Thymus (tissue), 11 donors: Measurements from ENCODE around the gene ABHD12. TPM values are rescaled to one million over a fixed set of nuclear protein-coding genes. Genes with fewer than 3 reads are reported as not detected.

Experiments used
- DNase-seq, 9 donors: peaks; one replicate each; pipeline ENCODE4 v3.0.0-alpha.2; 2013; ENCODE audit warnings: low spot score in 9 of 9, low read depth in 6 of 9, missing footprints in 1 of 9
- H3K27ac ChIP-seq, 2 donors: one replicate each; pipeline ENCODE4 v1.5.1; 2013; ENCODE audit warnings: control low read depth in 1 of 2, low read depth in 1 of 2, low read length in 1 of 2, mild to moderate bottlenecking in 1 of 2, moderate library complexity in 1 of 2
- H3K27me3 ChIP-seq, 2 donors: one replicate each; pipeline ENCODE4 v1.5.1; 2013; ENCODE audit warnings: low read length in 1 of 2; ENCODE audit not compliant: control insufficient read depth in 2 of 2, insufficient read depth in 1 of 2
- H3K36me3 ChIP-seq, 2 donors: one replicate each; pipeline ENCODE4 v1.5.1; 2013; ENCODE audit warnings: low read length in 1 of 2, mild to moderate bottlenecking in 1 of 2, moderate library complexity in 1 of 2; ENCODE audit not compliant: control insufficient read depth in 2 of 2, insufficient read depth in 2 of 2
- H3K4me1 ChIP-seq, 2 donors: one replicate each; pipeline ENCODE4 v1.5.1; 2013; ENCODE audit warnings: low read length in 2 of 2; ENCODE audit not compliant: control insufficient read depth in 2 of 2, insufficient read depth in 2 of 2
- H3K4me3 ChIP-seq, 2 donors: one replicate each; pipeline ENCODE4 v1.5.1; 2013; ENCODE audit warnings: low read length in 2 of 2, control low read depth in 1 of 2, mild to moderate bottlenecking in 1 of 2
- H3K9me3 ChIP-seq, 2 donors: one replicate each; pipeline ENCODE4 v1.5.1; 2013; ENCODE audit warnings: low read length in 1 of 2, mild to moderate bottlenecking in 1 of 2; ENCODE audit not compliant: control insufficient read depth in 2 of 2, insufficient read depth in 1 of 2
- WGBS: extraction: QIAGEN DNeasy Blood & Tissue Kit; methylation state at CpG from one replicate; pipeline ENCODE4 v1.1.7; 2013; 5-methylcytosine and 5-hydroxymethylcytosine counted together
- polyA plus RNA-seq: library from polyadenylated mRNA; stranded (reverse); fragments of 200-250 nt; gene quantifications from one replicate; pipeline ENCODE4 v1.2.3, GENCODE V29; 2013
- total RNA-seq: library from RNA; stranded (reverse); fragments of 120-200 nt; gene quantifications from one replicate; pipeline ENCODE4 v1.2.4, GENCODE V29; 2013
- donor health status: healthy.

The ABHD12 gene
- total and polyA plus RNA-seq, 2 donors: 16.5 to 28.8 TPM

- no peak overlapping the region for H3K4me3 ChIP-seq
- H3K27ac ChIP-seq: peak overlapping the region in 1 of 2 donors; percentile 68
- H3K9me3 ChIP-seq: no peaks in the 10 kb centered on the region
- DNase-seq: peak in 3 of 9 donors; percentile 31 to 70 (median 54)
- H3K36me3 ChIP-seq: no peaks in the 10 kb centered on the region
- H3K27me3 ChIP-seq: peaks cover 0 to 3% of the 10 kb centered on the region in 2 donors
- WGBS: 16% methylated on average over 5 of the region's 5 CpGs
- H3K4me1 ChIP-seq: peaks cover 12 to 23% of the 10 kb centered on the region in 2 donors
Measured at GRCh38 chr20:25394276-25394675, 3.6 kb upstream of the ABHD12 start.

DNA sequence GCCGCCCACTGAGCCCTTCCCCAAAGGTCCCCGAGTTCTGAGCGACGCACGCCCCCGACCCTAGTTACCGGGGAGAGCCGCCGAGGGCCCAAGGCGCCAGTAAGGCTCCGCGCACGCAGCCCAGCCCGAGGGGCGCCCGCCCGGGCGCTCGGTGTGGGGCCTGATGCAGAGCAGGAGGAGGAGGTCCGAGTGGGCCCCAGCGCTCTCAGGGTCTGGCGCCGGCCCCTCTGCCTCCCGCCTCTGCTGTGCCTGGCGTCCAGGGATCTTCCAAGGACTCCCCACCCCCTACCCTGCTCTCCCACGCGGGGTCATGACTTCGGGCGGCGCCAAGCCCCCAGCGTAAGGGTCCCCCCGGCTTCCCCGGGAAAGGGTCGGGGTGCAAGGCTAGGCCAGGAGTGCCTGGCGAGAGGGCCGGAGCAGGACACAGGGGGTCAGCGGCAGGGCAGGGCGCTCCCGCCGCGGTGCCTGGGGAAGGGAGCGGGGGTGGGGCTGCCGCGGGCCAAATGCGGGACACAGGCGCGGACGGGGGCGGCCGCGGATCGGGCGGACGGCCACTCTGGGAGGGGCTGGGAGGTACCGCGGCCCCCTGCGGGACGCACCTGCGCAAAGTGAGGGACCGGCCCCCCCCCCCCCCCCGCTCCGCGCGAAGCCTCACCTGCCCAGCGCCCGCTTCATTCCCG is 637 bp downstream of the ABHD12 start:
- DNase-seq: peak in 3 of 9 donors; percentile 24 to 49 (median 27)
- under 1% methylated on average over 67 of the region's 67 CpGs for WGBS
- Histone ChIP-seq H3K9me3 (no peaks in the 10 kb centered on the region), H3K27ac (peak overlapping the region in 1 of 2 donors; percentile 87), H3K27me3 (peaks cover 0 to 3% of the 10 kb centered on the region in 2 donors), H3K4me1 (peaks cover 13 to 20% of the 10 kb centered on the region in 2 donors), H3K36me3 (no peaks in the 10 kb centered on the region), H3K4me3 (peak overlapping the region; percentile 75 to 87)

DNA sequence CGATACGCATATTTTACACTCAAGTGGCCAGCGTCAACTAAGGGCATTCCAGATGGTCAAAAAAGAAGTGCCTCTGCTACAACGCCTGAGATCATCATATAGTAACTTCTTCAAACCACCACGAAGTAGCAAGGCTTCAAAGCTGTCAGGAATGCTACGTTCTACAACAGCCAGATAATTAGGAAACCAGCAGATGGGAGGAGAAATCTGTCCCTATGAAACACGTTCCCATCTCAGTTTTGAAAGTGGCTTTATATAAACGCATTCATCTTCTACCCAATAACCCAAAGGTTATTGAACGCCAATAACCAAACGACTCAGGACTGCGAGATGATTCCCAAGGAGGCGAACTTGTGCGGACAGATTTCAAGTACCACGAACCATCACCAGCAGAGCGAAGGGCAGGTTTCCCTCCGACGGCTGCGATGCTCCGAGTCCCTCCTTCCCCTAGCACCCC is 1.2 kb downstream of the ABHD12 start:
- Histone ChIP-seq H3K4me1 (peaks cover 13 to 14% of the 10 kb centered on the region in 2 donors), H3K27me3 (peaks cover 0 to 3% of the 10 kb centered on the region in 2 donors), H3K4me3 (peak overlapping the region; percentile 75 to 87), H3K27ac (no peak overlapping the region), H3K36me3 (no peaks in the 10 kb centered on the region), H3K9me3 (no peaks in the 10 kb centered on the region)
- WGBS: 26% methylated on average over 19 of the region's 19 CpGs
- no peak for DNase-seq

DNA sequence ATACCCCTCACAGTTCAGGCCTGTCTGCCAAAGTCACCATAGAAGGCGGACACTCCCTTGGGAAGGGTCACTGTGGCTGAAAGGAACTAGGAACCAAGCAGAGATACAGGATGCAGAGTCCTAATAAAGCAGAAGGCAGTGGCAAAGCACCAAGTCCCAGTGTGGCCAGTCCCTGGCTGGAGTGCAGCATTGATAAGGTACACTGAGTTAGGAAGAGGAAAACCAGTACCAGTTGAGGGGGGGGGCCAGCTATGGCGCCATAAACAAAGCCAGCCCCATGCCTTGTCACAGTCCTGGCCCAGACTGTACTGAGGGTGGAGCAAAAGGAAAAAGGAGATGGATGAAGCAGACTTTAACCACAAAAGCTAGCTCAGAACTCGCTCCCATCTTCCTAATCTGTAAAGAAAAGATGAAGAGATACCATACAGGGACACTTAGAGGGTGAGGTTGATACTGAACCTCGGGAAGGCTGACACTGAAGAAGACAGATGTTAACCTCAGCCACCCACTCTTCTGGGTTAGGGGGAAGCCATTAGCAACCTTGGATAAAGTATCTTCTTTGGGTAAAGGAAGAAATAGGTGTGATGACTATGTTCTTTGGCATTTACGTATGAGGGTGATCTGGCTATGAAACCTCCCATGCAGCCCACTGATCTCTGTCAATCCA is 7.8 kb downstream of the ABHD12 start:
- Histone ChIP-seq H3K4me3 (no peak overlapping the region), H3K27me3 (no peaks in the 10 kb centered on the region), H3K4me1 (peaks cover 0 to 5% of the 10 kb centered on the region in 2 donors), H3K27ac (no peak overlapping the region), H3K36me3 (peaks cover 5 to 11% of the 10 kb centered on the region in 2 donors), H3K9me3 (no peaks in the 10 kb centered on the region)
- 80% methylated on average over 5 of the region's 5 CpGs for WGBS
- DNase-seq: no peak

- no peak for DNase-seq
- no peaks in the 10 kb centered on the region for H3K27me3 ChIP-seq
- H3K36me3 ChIP-seq: peaks cover 5 to 11% of the 10 kb centered on the region in 2 donors
- H3K4me1 ChIP-seq: peaks cover 0 to 5% of the 10 kb centered on the region in 2 donors
- H3K9me3 ChIP-seq: no peaks in the 10 kb centered on the region
- no peak overlapping the region for H3K4me3 ChIP-seq
- no peak overlapping the region for H3K27ac ChIP-seq
- WGBS: 98% methylated on average over 7 of the region's 7 CpGs
Measured at GRCh38 chr20:25380945-25381614, 9.6 kb downstream of the ABHD12 start.

DNA sequence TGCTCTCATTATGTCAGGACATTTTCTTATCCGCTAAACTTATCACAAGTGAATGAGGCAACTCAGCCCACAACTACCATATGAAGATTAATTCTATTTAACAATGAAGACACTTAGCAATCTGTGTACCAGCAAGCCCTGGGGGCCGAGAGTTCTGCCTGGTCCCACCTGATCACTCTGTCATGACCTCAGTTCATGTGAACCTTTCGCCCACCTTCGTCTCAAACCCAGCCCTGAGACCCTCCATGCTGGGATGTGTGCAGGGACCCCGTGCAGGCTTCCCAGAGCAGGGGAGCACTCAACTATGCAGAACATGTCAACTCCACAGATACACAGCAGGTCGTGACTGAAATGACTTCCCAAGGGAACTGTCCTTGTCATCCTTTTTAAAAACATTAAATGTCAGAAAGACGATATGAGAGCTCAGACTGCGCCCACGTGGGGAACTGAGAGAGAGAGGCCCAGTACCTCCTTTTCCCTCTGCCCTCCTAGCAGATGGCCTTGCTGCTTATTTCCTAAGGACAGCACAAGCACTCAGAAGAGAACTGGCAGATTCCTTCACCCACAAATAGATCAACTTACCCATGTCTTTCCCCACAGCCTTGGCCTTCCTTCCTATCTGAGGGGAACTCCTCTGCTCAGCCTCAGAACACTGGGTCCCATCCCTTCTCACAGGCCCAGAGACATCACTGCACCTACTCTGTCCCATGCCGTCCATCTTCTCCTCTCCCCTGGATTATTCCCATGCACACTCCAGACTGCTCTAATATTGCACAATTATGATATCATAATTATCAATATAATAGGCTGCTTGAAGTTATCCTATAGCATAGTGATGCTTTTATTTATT is 11.5 kb downstream of the ABHD12 start:
- no peaks in the 10 kb centered on the region for H3K9me3 ChIP-seq
- no peak for DNase-seq
- H3K4me3 ChIP-seq: no peak overlapping the region
- 98% methylated on average over 10 of the region's 10 CpGs for WGBS
- no peak overlapping the region for H3K27ac ChIP-seq
- no peaks in the 10 kb centered on the region for H3K27me3 ChIP-seq
- peaks cover 0 to 5% of the 10 kb centered on the region in 2 donors for H3K4me1 ChIP-seq
- H3K36me3 ChIP-seq: peaks cover 5 to 11% of the 10 kb centered on the region in 2 donors

GRCh38 chr20:25378189-25378883 is 12.3 kb downstream of the ABHD12 start:
- H3K9me3 ChIP-seq: no peaks in the 10 kb centered on the region
- 84% methylated on average over 5 of the region's 5 CpGs for WGBS
- no peak for DNase-seq
- no peaks in the 10 kb centered on the region for H3K27me3 ChIP-seq
- peaks cover 0 to 5% of the 10 kb centered on the region in 2 donors for H3K4me1 ChIP-seq
- peaks cover 5 to 11% of the 10 kb centered on the region in 2 donors for H3K36me3 ChIP-seq
- H3K27ac ChIP-seq: no peak overlapping the region
- no peak overlapping the region for H3K4me3 ChIP-seq

DNA sequence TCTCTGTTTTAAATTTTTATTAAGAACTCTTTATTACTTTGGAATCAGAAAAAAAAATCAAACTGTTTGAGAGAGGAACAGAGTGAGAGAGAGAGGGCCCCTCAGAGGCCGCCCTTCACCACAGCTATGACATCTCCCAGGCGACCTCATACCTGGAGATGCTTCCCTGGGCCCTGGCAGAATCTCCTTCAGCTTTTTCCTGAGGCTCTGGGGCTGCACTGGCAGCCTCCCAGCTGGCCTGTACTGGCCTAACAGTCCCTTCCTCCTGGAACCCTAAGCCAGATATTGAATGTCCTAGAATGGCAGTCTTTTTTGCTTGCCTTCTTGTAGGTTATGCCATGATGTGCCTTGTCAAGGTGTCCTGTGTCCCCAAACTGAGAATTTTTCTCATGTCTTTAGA is 13.7 kb downstream of the ABHD12 start:
- 98% methylated on average over 2 of the region's 2 CpGs for WGBS
- H3K27me3 ChIP-seq: no peaks in the 10 kb centered on the region
- H3K9me3 ChIP-seq: no peaks in the 10 kb centered on the region
- peaks cover 0 to 5% of the 10 kb centered on the region in 2 donors for H3K4me1 ChIP-seq
- H3K27ac ChIP-seq: no peak overlapping the region
- no peak for DNase-seq
- peaks cover 1 to 5% of the 10 kb centered on the region in 2 donors for H3K36me3 ChIP-seq
- no peak overlapping the region for H3K4me3 ChIP-seq
